ENCODE results near the gene GDNF. TPM values are rescaled to one million over a fixed set of nuclear protein-coding genes. Genes with fewer than 3 reads are reported as not detected.

GDNF gene
- total and polyA plus RNA-seq, 2 donors (not counting 1 experiment from before 2014, with no cell fraction given), result 0.32 to 0.83 TPM

DNA sequence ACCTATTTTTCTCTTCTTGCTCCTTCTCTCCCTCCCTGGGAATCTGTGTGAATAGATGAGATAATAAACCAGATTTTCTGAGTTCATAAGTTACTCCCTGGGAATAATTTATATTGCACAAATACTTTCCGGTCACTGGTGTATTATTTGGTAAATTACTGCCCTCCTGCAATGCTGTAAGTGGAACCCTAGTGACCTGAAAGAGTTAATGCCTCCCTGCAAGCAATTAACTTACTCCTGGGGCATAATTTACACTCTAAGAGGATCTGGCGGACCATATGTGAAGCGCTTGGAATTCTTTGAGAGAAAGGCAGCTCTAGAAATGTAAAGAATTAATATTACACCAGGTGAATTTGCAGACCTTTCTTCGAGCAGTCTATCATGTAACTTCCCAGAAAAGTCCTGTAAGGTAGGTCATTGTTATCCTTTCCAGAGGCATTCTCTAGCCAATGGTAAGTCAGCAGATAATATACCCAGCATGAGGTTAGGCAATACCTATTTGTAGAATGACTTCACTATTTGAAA lies 7.0 kb upstream of the GDNF start:
- H3K27me3 ChIP-seq (ENCODE audit: control insufficient read depth, insufficient read depth, low read length), result peaks cover 2% of the 10 kb centered on the region
- no peaks in the 10 kb centered on the region for H3K9me3 ChIP-seq (ENCODE audit: control insufficient read depth, insufficient read depth, low read depth, low read length)
- H3K9ac ChIP-seq (ENCODE audit: insufficient read depth, low read length), result no peak overlapping the region
- H3K27ac ChIP-seq (ENCODE audit: insufficient read depth, low read length), result no peak overlapping the region
- no peaks in the 10 kb centered on the region for H3K79me2 ChIP-seq (ENCODE audit: control insufficient read depth, insufficient read depth, low read length)
- H3K4me1 ChIP-seq (ENCODE audit: control insufficient read depth, extremely low read depth, insufficient read depth, low read length), result peaks cover 2% of the 10 kb centered on the region
- no peak overlapping the region for H2AFZ ChIP-seq (ENCODE audit: low read length)
- TF ChIP-seq EZH2 (IDR thresholded peaks at IDR 0.05; ENCODE audit: low read length, missing control alignments), result no peak
- TF ChIP-seq, protein P1, sequence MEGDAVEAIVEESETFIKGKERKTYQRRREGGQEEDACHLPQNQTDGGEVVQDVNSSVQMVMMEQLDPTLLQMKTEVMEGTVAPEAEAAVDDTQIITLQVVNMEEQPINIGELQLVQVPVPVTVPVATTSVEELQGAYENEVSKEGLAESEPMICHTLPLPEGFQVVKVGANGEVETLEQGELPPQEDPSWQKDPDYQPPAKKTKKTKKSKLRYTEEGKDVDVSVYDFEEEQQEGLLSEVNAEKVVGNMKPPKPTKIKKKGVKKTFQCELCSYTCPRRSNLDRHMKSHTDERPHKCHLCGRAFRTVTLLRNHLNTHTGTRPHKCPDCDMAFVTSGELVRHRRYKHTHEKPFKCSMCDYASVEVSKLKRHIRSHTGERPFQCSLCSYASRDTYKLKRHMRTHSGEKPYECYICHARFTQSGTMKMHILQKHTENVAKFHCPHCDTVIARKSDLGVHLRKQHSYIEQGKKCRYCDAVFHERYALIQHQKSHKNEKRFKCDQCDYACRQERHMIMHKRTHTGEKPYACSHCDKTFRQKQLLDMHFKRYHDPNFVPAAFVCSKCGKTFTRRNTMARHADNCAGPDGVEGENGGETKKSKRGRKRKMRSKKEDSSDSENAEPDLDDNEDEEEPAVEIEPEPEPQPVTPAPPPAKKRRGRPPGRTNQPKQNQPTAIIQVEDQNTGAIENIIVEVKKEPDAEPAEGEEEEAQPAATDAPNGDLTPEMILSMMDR (conservative IDR thresholded peaks at IDR 0.05 in 1 of 2, IDR thresholded peaks at IDR 0.05 in 1 of 2; ENCODE audit: low read depth in 1 of 2, low read length in 2 of 2), result no peak
- H4K20me1 ChIP-seq (ENCODE audit: control insufficient read depth, extremely low read depth, insufficient read depth, low read length), result no peaks in the 10 kb centered on the region
- no peak for DNase-seq (ENCODE audit: low read depth in 2 of 2)
- no peak overlapping the region for H3K4me2 ChIP-seq (ENCODE audit: extremely low read depth, insufficient read depth, low read length)
- H3K36me3 ChIP-seq (ENCODE audit: control insufficient read depth, insufficient read depth, low read length), result no peaks in the 10 kb centered on the region
- no peak overlapping the region for H3K4me3 ChIP-seq (replicated peaks in 1 of 4; ENCODE audit: control extremely low read depth in 1 of 4, insufficient read depth in 1 of 4, low read depth in 3 of 4, low read length in 4 of 4)

DNA sequence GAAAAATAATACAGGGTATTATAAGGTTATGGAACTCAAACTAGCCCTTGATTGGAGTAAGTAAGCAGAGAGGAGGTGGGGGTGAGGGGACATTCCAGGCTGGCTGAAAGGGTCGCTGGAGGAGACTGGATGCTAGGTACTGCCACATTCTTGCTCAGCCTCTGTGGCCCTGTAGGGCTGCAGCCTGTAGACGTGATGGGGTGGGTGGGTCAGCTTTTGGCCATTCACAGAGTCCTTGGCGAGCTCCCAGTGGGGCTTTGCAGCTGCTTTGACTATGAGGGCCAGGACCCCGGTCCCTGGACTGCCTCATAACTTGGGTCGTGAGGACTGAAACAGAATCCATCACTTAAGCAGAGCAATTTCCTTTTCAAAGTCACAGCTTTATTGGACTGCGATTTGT lies 4.2 kb upstream of the GDNF start:
- Histone ChIP-seq H4K20me1 (ENCODE audit: control insufficient read depth, extremely low read depth, insufficient read depth, low read length) (no peaks in the 10 kb centered on the region), H3K79me2 (ENCODE audit: control insufficient read depth, insufficient read depth, low read length) (peaks cover 4% of the 10 kb centered on the region), H3K27ac (ENCODE audit: insufficient read depth, low read length) (no peak overlapping the region), H3K9me3 (ENCODE audit: control insufficient read depth, insufficient read depth, low read depth, low read length) (no peaks in the 10 kb centered on the region), H2AFZ (ENCODE audit: low read length) (no peak overlapping the region), H3K36me3 (ENCODE audit: control insufficient read depth, insufficient read depth, low read length) (no peaks in the 10 kb centered on the region), H3K4me3 (replicated peaks in 1 of 4; ENCODE audit: control extremely low read depth in 1 of 4, insufficient read depth in 1 of 4, low read depth in 3 of 4, low read length in 4 of 4) (no peak overlapping the region), H3K9ac (ENCODE audit: insufficient read depth, low read length) (no peak overlapping the region), H3K4me2 (ENCODE audit: extremely low read depth, insufficient read depth, low read length) (no peak overlapping the region), H3K27me3 (ENCODE audit: control insufficient read depth, insufficient read depth, low read length) (peaks cover 2% of the 10 kb centered on the region), H3K4me1 (ENCODE audit: control insufficient read depth, extremely low read depth, insufficient read depth, low read length) (peaks cover 2% of the 10 kb centered on the region)
- no peak for DNase-seq (ENCODE audit: low read depth in 2 of 2)
- TF ChIP-seq, protein P1 (conservative IDR thresholded peaks at IDR 0.05 in 1 of 2, IDR thresholded peaks at IDR 0.05 in 1 of 2; ENCODE audit: low read depth in 1 of 2, low read length in 2 of 2), result no peak
- TF ChIP-seq EZH2 (IDR thresholded peaks at IDR 0.05; ENCODE audit: low read length, missing control alignments), result no peak

DNA sequence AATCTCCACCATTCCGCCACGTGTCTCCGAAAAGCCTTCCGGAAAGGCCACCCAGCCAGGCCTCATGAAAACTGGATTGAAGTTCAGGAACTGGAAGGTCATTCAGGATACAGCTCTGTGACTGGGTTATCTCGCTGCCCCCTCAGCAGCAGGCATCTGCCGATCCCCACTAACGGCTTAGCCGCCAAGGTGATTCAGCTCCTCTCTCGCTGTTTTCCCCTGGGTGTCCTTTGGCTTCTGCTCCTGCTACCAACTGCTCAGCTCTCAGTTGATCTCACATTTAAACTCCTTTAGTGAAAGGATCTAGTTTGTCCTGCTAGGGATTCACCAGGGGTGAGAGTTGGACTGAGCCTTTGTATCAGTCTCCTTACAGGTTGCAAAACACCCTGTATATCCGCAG lies 2.2 kb upstream of the GDNF start:
- H3K4me3 ChIP-seq (replicated peaks in 1 of 4; ENCODE audit: control extremely low read depth in 1 of 4, insufficient read depth in 1 of 4, low read depth in 3 of 4, low read length in 4 of 4), result no peak overlapping the region
- H3K27ac ChIP-seq (ENCODE audit: insufficient read depth, low read length), result no peak overlapping the region
- H3K9ac ChIP-seq (ENCODE audit: insufficient read depth, low read length), result no peak overlapping the region
- no peaks in the 10 kb centered on the region for H4K20me1 ChIP-seq (ENCODE audit: control insufficient read depth, extremely low read depth, insufficient read depth, low read length)
- no peak for DNase-seq (ENCODE audit: low read depth in 2 of 2)
- H3K9me3 ChIP-seq (ENCODE audit: control insufficient read depth, insufficient read depth, low read depth, low read length), result no peaks in the 10 kb centered on the region
- no peak overlapping the region for H2AFZ ChIP-seq (ENCODE audit: low read length)
- H3K36me3 ChIP-seq (ENCODE audit: control insufficient read depth, insufficient read depth, low read length), result no peaks in the 10 kb centered on the region
- H3K79me2 ChIP-seq (ENCODE audit: control insufficient read depth, insufficient read depth, low read length), result peaks cover 7% of the 10 kb centered on the region
- peaks cover 2% of the 10 kb centered on the region for H3K27me3 ChIP-seq (ENCODE audit: control insufficient read depth, insufficient read depth, low read length)
- H3K4me1 ChIP-seq (ENCODE audit: control insufficient read depth, extremely low read depth, insufficient read depth, low read length), result peaks cover 3% of the 10 kb centered on the region
- H3K4me2 ChIP-seq (ENCODE audit: extremely low read depth, insufficient read depth, low read length), result no peak overlapping the region
- TF ChIP-seq, protein P1 (conservative IDR thresholded peaks at IDR 0.05 in 1 of 2, IDR thresholded peaks at IDR 0.05 in 1 of 2; ENCODE audit: low read depth in 1 of 2, low read length in 2 of 2), result no peak
- no peak for TF ChIP-seq EZH2 (IDR thresholded peaks at IDR 0.05; ENCODE audit: low read length, missing control alignments)

Measured in fibroblast of lung (primary cell).